Mesenchymal stem cell (in vitro differentiated cells and primary cell): ENCODE measurements around the gene SMYD1.

ENCODE experiments used
- DNase-seq: peaks from one replicate; pipeline ENCODE4 v3.0.0-alpha.2; 2013
- H2AFZ ChIP-seq: one replicate; pipeline ENCODE4 v1.6.1; 2013; ENCODE audit warnings: low read depth, mild to moderate bottlenecking, control low read depth, inconsistent platforms, low read length, moderate library complexity
- H2AK5ac ChIP-seq: 2 replicates; pipeline ENCODE4 v1.6.1; 2013; ENCODE audit warnings: low read length, moderate library complexity, mild to moderate bottlenecking, inconsistent platforms; ENCODE audit not compliant: severe bottlenecking
- H2BK120ac ChIP-seq: one replicate; pipeline ENCODE4 v1.6.1; 2013; ENCODE audit warnings: low read depth, mild to moderate bottlenecking, inconsistent platforms, low read length, moderate library complexity
- H2BK12ac ChIP-seq, 2 experiments: one replicate each; pipeline ENCODE4 v1.6.1; 2013; ENCODE audit warnings: inconsistent platforms in 2 of 2, low read length in 2 of 2, mild to moderate bottlenecking in 2 of 2, moderate library complexity in 2 of 2, control low read depth in 1 of 2
- H2BK15ac ChIP-seq: one replicate; pipeline ENCODE4 v1.6.1; 2013; ENCODE audit warnings: mild to moderate bottlenecking, low read depth, inconsistent platforms; ENCODE audit not compliant: poor library complexity, severe bottlenecking
- H2BK5ac ChIP-seq: 2 replicates; pipeline ENCODE4 v1.6.1; 2013; ENCODE audit warnings: low read depth, mild to moderate bottlenecking, low read length, control low read depth, inconsistent platforms; ENCODE audit not compliant: poor library complexity, severe bottlenecking
- H3K14ac ChIP-seq, 2 experiments: one replicate each; pipeline ENCODE4 v1.6.1; 2013; ENCODE audit warnings: inconsistent platforms in 2 of 2, low read length in 2 of 2, control low read depth in 1 of 2, mild to moderate bottlenecking in 1 of 2, moderate library complexity in 1 of 2
- H3K18ac ChIP-seq, 2 experiments: one replicate each; pipeline ENCODE4 v1.6.1; 2013; ENCODE audit warnings: inconsistent platforms in 2 of 2, low read length in 2 of 2, control low read depth in 1 of 2, low read depth in 1 of 2, mild to moderate bottlenecking in 1 of 2
- H3K23ac ChIP-seq, 2 experiments: one replicate each; pipeline ENCODE4 v1.6.1; 2013; ENCODE audit warnings: inconsistent platforms in 2 of 2, low read length in 2 of 2, mild to moderate bottlenecking in 2 of 2, moderate library complexity in 2 of 2, control low read depth in 1 of 2
- H3K27ac ChIP-seq: 2 replicates; pipeline ENCODE4 v1.5.1; 2013; ENCODE audit warnings: mild to moderate bottlenecking, moderate library complexity, low read length, control low read depth, inconsistent platforms; ENCODE audit not compliant: poor library complexity, severe bottlenecking
- H3K27me3 ChIP-seq, 2 experiments: 2 replicates each; pipeline versions ENCODE4 v1.6.1 to v1.7.0; 2013; ENCODE audit warnings: low read length in 2 of 2, mild to moderate bottlenecking in 2 of 2, moderate library complexity in 2 of 2, control low read depth in 1 of 2, inconsistent platforms in 1 of 2; ENCODE audit not compliant: control insufficient read depth in 1 of 2, insufficient read depth in 1 of 2
- H3K36me3 ChIP-seq, 2 experiments: 2 replicates each; pipeline versions ENCODE4 v1.6.1 to v1.7.0; 2013; ENCODE audit warnings: low read length in 2 of 2, control low read depth in 1 of 2, inconsistent platforms in 1 of 2, low read depth in 1 of 2, mild to moderate bottlenecking in 1 of 2; ENCODE audit not compliant: insufficient read depth in 2 of 2, control insufficient read depth in 1 of 2
- H3K4ac ChIP-seq, 2 experiments: one replicate each; pipeline ENCODE4 v1.6.1; 2013; ENCODE audit warnings: inconsistent platforms in 2 of 2, low read length in 2 of 2, mild to moderate bottlenecking in 2 of 2, moderate library complexity in 2 of 2, control low read depth in 1 of 2, low read depth in 1 of 2
- H3K4me1 ChIP-seq: 2 replicates; pipeline ENCODE4 v1.6.1; 2013; ENCODE audit warnings: low read depth, low read length, control low read depth; ENCODE audit not compliant: control insufficient read depth, insufficient read depth
- H3K4me2 ChIP-seq: 2 replicates; pipeline ENCODE4 v1.6.1; 2013; ENCODE audit warnings: low read length, mild to moderate bottlenecking, inconsistent platforms; ENCODE audit not compliant: poor library complexity, severe bottlenecking
- H3K4me3 ChIP-seq, 2 experiments: 2 replicates each; pipeline versions ENCODE4 v1.5.1 to v1.7.0; 2013; ENCODE audit warnings: low read length in 2 of 2, mild to moderate bottlenecking in 2 of 2, control low read depth in 1 of 2, low read depth in 1 of 2; ENCODE audit not compliant: insufficient read depth in 1 of 2
- H3K79me1 ChIP-seq: replicated peaks from 2 replicates; pipeline ENCODE4 v1.6.1; 2013; ENCODE audit warnings: mild to moderate bottlenecking, control low read depth, low read length, inconsistent platforms; ENCODE audit not compliant: poor library complexity, severe bottlenecking
- H3K9ac ChIP-seq: 2 replicates; pipeline ENCODE4 v1.7.0; 2013; ENCODE audit warnings: mild to moderate bottlenecking, low read length, moderate library complexity
- H3K9me3 ChIP-seq: 2 replicates; pipeline ENCODE4 v1.7.0; 2013; ENCODE audit warnings: mild to moderate bottlenecking, low read length; ENCODE audit not compliant: control insufficient read depth
- H4K8ac ChIP-seq: one replicate; pipeline ENCODE4 v1.6.1; 2013; ENCODE audit warnings: inconsistent platforms, mild to moderate bottlenecking, low read length, moderate library complexity
- H4K91ac ChIP-seq: one replicate; pipeline ENCODE4 v1.6.1; 2013; ENCODE audit warnings: mild to moderate bottlenecking, low read length, inconsistent platforms
- WGBS: methylation state at CpG from one replicate; pipeline ENCODE4 v1.1.7; 2013; ENCODE audit warnings: mixed read lengths; 5-methylcytosine and 5-hydroxymethylcytosine counted together

The SMYD1 gene

GRCh38 chr2:88051792-88052191 lies 15.8 kb upstream of the SMYD1 start:
- WGBS = 100% methylated on average over 2 of the region's 2 CpGs
- Histone ChIP-seq H4K91ac (no peak overlapping the region), H3K9me3 (no peaks in the 10 kb centered on the region), H2BK15ac (no peak overlapping the region), H3K27ac (no peak overlapping the region), H3K9ac (no peak overlapping the region), H3K4me1 (peaks cover 7% of the 10 kb centered on the region), H2AK5ac (no peak overlapping the region), H3K27me3 (no peaks in the 10 kb centered on the region), H3K79me1 (peaks cover 12% of the 10 kb centered on the region), H2BK120ac (no peak overlapping the region), H2AFZ (no peak overlapping the region), H2BK12ac (no peak overlapping the region), H3K23ac (no peak overlapping the region), H3K4me3 (no peak overlapping the region), H3K4me2 (no peak overlapping the region), H3K18ac (no peak overlapping the region), H4K8ac (no peak overlapping the region), H3K36me3 (peaks cover 5 to 43% of the 10 kb centered on the region in 2 experiments), H3K4ac (no peak overlapping the region), H3K14ac (no peak overlapping the region), H2BK5ac (no peak overlapping the region)
- no peak for DNase-seq

- H3K27ac ChIP-seq = no peak overlapping the region
- peaks cover 7% of the 10 kb centered on the region for H3K4me1 ChIP-seq
- H3K4me3 ChIP-seq = peak overlapping the region in 1 of 2 experiments; percentile 95
- no peak overlapping the region for H4K8ac ChIP-seq
- DNase-seq = peak; percentile 67
- H2BK120ac ChIP-seq = no peak overlapping the region
- no peak overlapping the region for H3K18ac ChIP-seq
- no peak overlapping the region for H3K4ac ChIP-seq
- peaks cover 2 to 43% of the 10 kb centered on the region in 2 experiments for H3K36me3 ChIP-seq
- peak overlapping the region; percentile 99 for H3K9ac ChIP-seq
- no peaks in the 10 kb centered on the region for H3K9me3 ChIP-seq
- H3K23ac ChIP-seq = no peak overlapping the region
- no peak overlapping the region for H3K14ac ChIP-seq
- H2BK15ac ChIP-seq = no peak overlapping the region
- no peaks in the 10 kb centered on the region for H3K27me3 ChIP-seq
- H4K91ac ChIP-seq = no peak overlapping the region
- 0% methylated on average over 1 of the region's 1 CpG for WGBS
- no peak overlapping the region for H2AFZ ChIP-seq
- H2BK12ac ChIP-seq = no peak overlapping the region
- H2BK5ac ChIP-seq = no peak overlapping the region
- H3K79me1 ChIP-seq = peaks cover 10% of the 10 kb centered on the region
- H2AK5ac ChIP-seq = no peak overlapping the region
- no peak overlapping the region for H3K4me2 ChIP-seq
These were observed 14.3 kb upstream of the SMYD1 start for GRCh38 chr2:88053296-88053695.

- H3K79me1 ChIP-seq = peaks cover 9% of the 10 kb centered on the region
- peak overlapping the region; percentile 99 for H3K9ac ChIP-seq
- H4K8ac ChIP-seq = peak overlapping the region; percentile 59
- H3K4me3 ChIP-seq = peak overlapping the region; percentile 86 to 95
- H2BK120ac ChIP-seq = peak overlapping the region; percentile 91
- no peak overlapping the region for H2AFZ ChIP-seq
- H3K23ac ChIP-seq = no peak overlapping the region
- H3K18ac ChIP-seq = peak overlapping the region; percentile 79 to 97
- peak overlapping the region; percentile 81 for H3K4me2 ChIP-seq
- peak overlapping the region in 1 of 2 experiments; percentile 5 for H2BK12ac ChIP-seq
- no peaks in the 10 kb centered on the region for H3K27me3 ChIP-seq
- no peak overlapping the region for H2BK15ac ChIP-seq
- no peak overlapping the region for H3K14ac ChIP-seq
- 67% methylated on average over 10 of the region's 10 CpGs for WGBS
- H4K91ac ChIP-seq = peak overlapping the region; percentile 91
- peak; percentile 33 for DNase-seq
- peak overlapping the region; percentile 62 for H3K27ac ChIP-seq
- H2AK5ac ChIP-seq = peak overlapping the region; percentile 91
- no peaks in the 10 kb centered on the region for H3K9me3 ChIP-seq
- no peak overlapping the region for H2BK5ac ChIP-seq
- H3K4ac ChIP-seq = peak overlapping the region; percentile 47 to 75
- H3K36me3 ChIP-seq = peaks cover 2 to 34% of the 10 kb centered on the region in 2 experiments
- H3K4me1 ChIP-seq = peaks cover 7% of the 10 kb centered on the region
These were observed 13.5 kb upstream of the SMYD1 start for GRCh38 chr2:88053934-88054781.

GRCh38 chr2:88054782-88055370 lies 12.7 kb upstream of the SMYD1 start:
- Histone ChIP-seq H2BK120ac (peak overlapping the region; percentile 91), H3K4me2 (peak overlapping the region; percentile 81)
- WGBS = 40% methylated on average over 25 of the region's 25 CpGs

More at GRCh38 chr2:88054782-88055370, 12.7 kb upstream of the SMYD1 start:
- peak overlapping the region; percentile 98 for H4K8ac ChIP-seq
- peak overlapping the region; percentile 99 for H3K9ac ChIP-seq
- peaks cover 7% of the 10 kb centered on the region for H3K4me1 ChIP-seq
- peak overlapping the region; percentile 86 to 95 for H3K4me3 ChIP-seq
- H2AFZ ChIP-seq = no peak overlapping the region
- peak overlapping the region; percentile 76 for H2BK15ac ChIP-seq
- DNase-seq = peak; percentile 51
- H4K91ac ChIP-seq = peak overlapping the region; percentile 93
- peak overlapping the region; percentile 90 to 96 for H3K4ac ChIP-seq
- peak overlapping the region in 1 of 2 experiments; percentile 62 for H3K23ac ChIP-seq
- H2BK12ac ChIP-seq = peak overlapping the region; percentile 5 to 6
- H3K9me3 ChIP-seq = no peaks in the 10 kb centered on the region
- H3K36me3 ChIP-seq = peaks cover 0 to 27% of the 10 kb centered on the region in 2 experiments
- H3K18ac ChIP-seq = peak overlapping the region; percentile 96 to 97
- H3K79me1 ChIP-seq = peaks cover 6% of the 10 kb centered on the region
- peak overlapping the region; percentile 62 for H3K27ac ChIP-seq
- peak overlapping the region; percentile 78 to 81 for H3K14ac ChIP-seq
- no peaks in the 10 kb centered on the region for H3K27me3 ChIP-seq
- peak overlapping the region; percentile 95 for H2BK5ac ChIP-seq
- peak overlapping the region; percentile 91 for H2AK5ac ChIP-seq
